GM12891 (cell line): Measurements from ENCODE around the gene NPAS4.
"Not testable (repeated sequence)": the region's sequence is repeated elsewhere in the genome, so short reads cannot be mapped to it uniquely, and the experiment has no call there.

Source experiments
- DNase-seq: peaks from one replicate; pipeline ENCODE4 v3.0.0; 2011; ENCODE audit warnings: low spot score; ENCODE audit not compliant: insufficient read length
- FAIRE-seq: peaks from 2 replicates; lab custom pipeline; 2011; peaks lifted over from hg19 to GRCh38; lab: Jason Lieb, UNC
- PAX5 ChIP-seq: IDR thresholded peaks from 2 replicates; pipeline ENCODE4 v1.6.1; 2011; ENCODE audit warnings: low read length, moderate library complexity, mild to moderate bottlenecking; ENCODE audit not compliant: insufficient read depth, severe bottlenecking
- POLR2A ChIP-seq: IDR thresholded peaks from 2 replicates; pipeline ENCODE4 v1.6.1; 2011; ENCODE audit warnings: low read depth, low read length, control low read depth
- POLR2AphosphoS5 ChIP-seq: IDR thresholded peaks from 2 replicates; pipeline ENCODE4 v1.6.1; 2011; ENCODE audit warnings: low read depth, low read length, control low read depth
- POU2F2 ChIP-seq: IDR thresholded peaks from 2 replicates; pipeline ENCODE4 v1.6.1; 2011; ENCODE audit warnings: low read depth, mild to moderate bottlenecking, control low read depth, low read length, moderate library complexity
- SPI1 ChIP-seq: IDR thresholded peaks from 2 replicates; pipeline ENCODE4 v1.6.1; 2011; ENCODE audit warnings: low read depth, low read length, control low read depth
- TAF1 ChIP-seq: IDR thresholded peaks from 2 replicates; pipeline ENCODE4 v1.6.1; 2011; ENCODE audit warnings: low read depth, low read length, control low read depth

NPAS4 gene

GRCh38 chr11:66418168-66418985, 2.5 kb upstream of the NPAS4 start:
- DNase-seq: peak; percentile 49
- no peak for FAIRE-seq

GRCh38 chr11:66418986-66419308, 1.9 kb upstream of the NPAS4 start:
- no peak for FAIRE-seq
- no peak for DNase-seq
- TF ChIP-seq POU2F2 (no peak), POLR2AphosphoS5 (no peak), TAF1 (no peak), POLR2A (no peak), SPI1 (no peak), PAX5 (no peak)

More at GRCh38 chr11:66418168-66418985, 2.5 kb upstream of the NPAS4 start:
- TF ChIP-seq TAF1: no peak
- TF ChIP-seq POLR2A: no peak
- TF ChIP-seq POLR2AphosphoS5: no peak

GRCh38 chr11:66419825-66420224, 1.0 kb upstream of the NPAS4 start:
- TF ChIP-seq TAF1: no peak
- TF ChIP-seq POLR2A: no peak
- TF ChIP-seq PAX5: no peak
- TF ChIP-seq POLR2AphosphoS5: no peak
- no peak for TF ChIP-seq POU2F2
- no peak for TF ChIP-seq SPI1
- FAIRE-seq (no peak), DNase-seq (no peak)

GRCh38 chr11:66421492-66422205, 814 bp downstream of the NPAS4 start:
- TF ChIP-seq PAX5 (peak; percentile 27), SPI1 (peak; percentile 56), TAF1 (no peak), POLR2AphosphoS5 (no peak), POLR2A (no peak), POU2F2 (peak; percentile 73; the same call in 1 of the 2 replicates)
- peak; percentile 87 for FAIRE-seq
- DNase-seq: peak; percentile 86

GRCh38 chr11:66426314-66426713, 5.5 kb downstream of the NPAS4 start:
- no peak for FAIRE-seq
- DNase-seq: no peak
- no peak for TF ChIP-seq POLR2A
- no peak for TF ChIP-seq TAF1
- no peak for TF ChIP-seq PAX5
- TF ChIP-seq POLR2AphosphoS5: no peak
- TF ChIP-seq POU2F2: no peak
- no peak for TF ChIP-seq SPI1

- TF ChIP-seq TAF1 (no peak), PAX5 (no peak), POU2F2 (no peak), SPI1 (no peak), POLR2A (no peak), POLR2AphosphoS5 (no peak)
- no peak for DNase-seq
- no peak for FAIRE-seq
Measured at GRCh38 chr11:66428933-66429332, 8.1 kb downstream of the NPAS4 start.

GRCh38 chr11:66429983-66430602, 9.3 kb downstream of the NPAS4 start:
- no peak for TF ChIP-seq POLR2AphosphoS5
- no peak for TF ChIP-seq TAF1
- no peak for TF ChIP-seq POU2F2
- no peak for TF ChIP-seq SPI1
- DNase-seq (peak; percentile 71), FAIRE-seq (peak; percentile 74)

GRCh38 chr11:66431287-66431686, 10.5 kb downstream of the NPAS4 start:
- FAIRE-seq, DNase-seq: not testable (repeated sequence)

GRCh38 chr11:66431871-66432329, 11.1 kb downstream of the NPAS4 start:
- not testable (repeated sequence) for FAIRE-seq

GRCh38 chr11:66432597-66432996, 11.8 kb downstream of the NPAS4 start:
- TF ChIP-seq POLR2AphosphoS5: no peak
- TF ChIP-seq PAX5: no peak
- no peak for TF ChIP-seq POLR2A
- TF ChIP-seq TAF1: no peak
- no peak for TF ChIP-seq SPI1
- no peak for TF ChIP-seq POU2F2
- no peak for DNase-seq
- no peak for FAIRE-seq

More at GRCh38 chr11:66431871-66432329, 11.1 kb downstream of the NPAS4 start:
- not testable (repeated sequence) for DNase-seq
